GM18508 (cell line): ENCODE measurements around the gene LRRC32.
A peak's percentile ranks its signal among the peaks of the same experiment; 100 is the strongest.
"Not testable (repeated sequence)": the region's sequence is repeated elsewhere in the genome, so short reads cannot be mapped to it uniquely, and the experiment has no call there.

ENCODE experiments used
- ATAC-seq: cut with Tn5 transposase; IDR thresholded peaks from one replicate; pipeline ENCODE4 v1.9.1; 2021; ENCODE audit warnings: moderate number of reproducible peaks; ENCODE audit not compliant: insufficient read depth, unreplicated experiment

LRRC32 gene

DNA sequence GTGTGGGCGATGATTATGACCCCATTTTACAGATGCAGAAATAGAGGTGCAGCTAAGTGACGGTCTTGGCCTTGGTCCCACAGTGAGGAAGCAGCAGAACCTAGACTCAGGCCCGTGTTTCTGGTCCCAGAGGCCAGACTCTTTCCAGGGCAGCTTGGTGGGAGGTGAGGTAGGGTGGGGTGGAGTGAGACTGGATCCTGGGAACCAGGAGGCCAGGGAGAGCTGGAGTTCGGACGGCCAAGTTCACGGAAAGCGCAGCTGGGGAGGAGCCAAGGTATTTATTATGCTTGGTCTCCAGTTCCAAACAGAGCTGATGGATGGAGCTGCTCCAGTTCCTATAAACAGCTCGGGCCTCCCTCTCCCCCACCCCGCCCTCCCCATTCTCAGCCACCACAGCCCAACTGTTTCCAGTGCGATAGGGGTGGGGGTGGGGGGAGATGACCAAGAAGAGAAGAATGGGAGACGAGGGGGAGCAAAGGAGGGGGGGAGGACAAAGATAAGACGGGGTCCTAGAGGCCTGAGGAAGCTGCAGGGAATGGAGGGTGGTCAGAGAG, 16.2 kb downstream of the LRRC32 start:
- ATAC-seq = no peak

DNA sequence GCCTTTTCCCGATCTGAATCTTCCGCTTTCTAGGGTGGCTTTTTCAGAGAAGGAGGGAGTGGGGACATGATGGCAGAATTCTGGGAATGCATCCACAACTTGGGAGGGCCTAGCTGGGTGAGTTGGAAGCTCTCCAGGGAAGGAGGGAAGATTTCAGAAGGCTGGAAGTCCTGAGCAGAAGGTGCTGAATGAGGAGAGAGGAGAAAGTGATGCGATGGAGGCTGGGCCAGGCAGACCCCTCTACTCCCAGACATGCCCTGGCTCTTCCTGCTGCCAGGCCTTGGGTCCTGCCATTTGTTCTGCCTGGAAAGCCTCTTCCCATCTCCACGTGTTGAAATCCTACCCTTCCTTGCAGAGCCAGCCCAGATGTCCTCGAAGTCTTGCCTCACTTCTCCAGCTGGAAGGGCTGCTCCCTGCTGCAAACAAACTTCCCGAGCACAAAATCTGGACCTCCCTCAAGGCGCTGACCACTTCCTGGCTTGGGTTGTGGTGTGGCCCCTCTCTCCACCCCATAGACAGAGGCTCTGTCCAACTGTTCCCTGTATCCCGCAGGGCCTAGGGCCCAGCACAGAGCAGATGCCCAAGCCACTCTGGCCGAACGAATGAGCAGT, 16.8 kb downstream of the LRRC32 start:
- ATAC-seq = no peak

DNA sequence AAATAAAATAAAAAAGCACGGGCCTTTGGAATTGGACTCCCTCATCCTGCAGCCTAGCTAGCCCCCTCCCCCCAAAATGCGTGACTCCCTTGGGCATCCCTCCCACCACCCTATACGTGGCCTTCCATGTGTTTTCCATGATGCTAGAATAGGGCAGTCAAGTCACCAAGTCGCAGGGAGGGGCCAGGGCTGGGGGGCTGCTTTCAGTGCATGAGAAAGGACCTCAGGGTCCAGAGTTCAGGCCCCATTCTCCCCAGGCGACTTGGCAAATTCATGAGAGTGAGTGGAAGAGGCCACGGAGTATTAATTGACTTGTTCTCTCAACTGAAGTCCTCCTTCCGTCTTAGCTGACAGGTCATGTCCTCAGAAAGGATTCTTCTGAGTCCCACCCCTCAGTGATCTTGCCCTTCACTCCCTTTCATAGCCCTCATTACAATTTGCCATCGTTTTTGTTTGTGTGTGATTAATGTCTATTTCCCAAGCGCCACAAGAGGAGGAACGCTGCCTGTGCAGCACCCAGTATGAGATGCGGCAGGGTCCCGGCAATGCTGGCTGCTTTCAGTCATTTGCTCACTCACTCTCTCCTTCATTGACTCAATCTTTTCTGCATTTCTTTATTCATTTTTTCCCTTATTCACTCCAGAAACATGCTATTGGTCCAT, 17.4 kb downstream of the LRRC32 start:
- no peak for ATAC-seq

DNA sequence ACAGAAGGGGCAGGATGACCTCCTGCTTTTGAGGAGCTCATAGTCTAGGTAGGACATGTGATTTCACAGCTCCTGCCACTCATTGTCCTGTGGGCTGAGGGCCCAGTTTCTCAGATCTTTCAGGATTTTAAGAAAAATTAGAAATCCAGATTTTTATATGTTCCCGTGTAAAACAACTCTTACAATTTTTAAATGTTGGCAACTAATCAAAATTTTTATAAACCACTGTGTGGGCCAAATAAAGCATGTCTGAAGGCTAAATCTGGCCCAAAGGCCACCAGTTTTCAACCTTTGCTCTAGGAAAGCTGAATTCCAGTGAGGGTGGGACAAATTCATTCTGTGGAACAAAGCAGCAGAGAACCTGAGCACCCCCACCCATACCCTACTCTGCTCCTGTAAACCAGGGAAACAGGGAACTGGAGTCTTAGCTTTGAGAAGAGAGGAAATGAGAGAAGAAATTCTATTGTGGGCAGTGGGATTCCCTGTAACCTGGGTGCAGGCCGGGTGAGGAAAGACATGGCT, 20.6 kb downstream of the LRRC32 start:
- ATAC-seq = no peak

DNA sequence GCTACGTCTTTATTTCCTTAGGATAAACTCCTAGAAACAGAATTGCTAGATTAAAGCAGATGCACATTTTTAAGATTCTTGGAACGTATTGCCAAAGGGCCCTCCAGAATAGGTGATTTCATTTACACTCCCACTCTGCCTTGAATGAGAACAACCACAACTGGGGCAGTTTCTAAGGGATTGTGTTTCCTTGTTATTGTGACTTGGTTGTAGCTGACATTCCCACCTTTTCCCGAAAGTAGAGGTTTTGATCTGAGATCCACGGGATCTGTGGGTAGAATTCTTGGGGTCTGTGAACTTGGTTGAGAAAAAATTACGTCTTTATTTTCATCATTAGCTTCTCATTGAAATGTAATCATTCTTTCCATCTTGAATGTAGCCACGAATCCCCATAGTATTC, 21.5 kb downstream of the LRRC32 start:
- no peak for ATAC-seq

DNA sequence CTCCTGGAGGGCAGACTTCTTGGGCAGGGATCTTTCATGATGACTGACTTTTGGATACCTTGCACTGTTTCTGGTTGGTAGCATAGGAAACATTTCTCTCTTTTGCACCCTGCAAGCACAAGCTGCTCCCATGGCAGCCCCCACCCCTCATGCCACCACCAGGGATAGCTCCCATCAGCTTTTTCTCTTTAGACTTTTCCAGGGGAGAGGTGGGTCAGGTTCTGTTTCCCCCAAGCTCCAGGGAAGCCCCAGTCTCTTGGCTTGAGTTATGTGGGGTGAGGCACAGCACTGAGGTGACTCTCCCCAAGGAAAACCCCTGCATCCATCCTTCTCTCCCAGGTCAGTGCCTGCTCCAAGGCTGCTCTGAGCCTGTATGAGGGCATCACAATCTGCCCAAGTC, 22.5 kb downstream of the LRRC32 start:
- no peak for ATAC-seq

DNA sequence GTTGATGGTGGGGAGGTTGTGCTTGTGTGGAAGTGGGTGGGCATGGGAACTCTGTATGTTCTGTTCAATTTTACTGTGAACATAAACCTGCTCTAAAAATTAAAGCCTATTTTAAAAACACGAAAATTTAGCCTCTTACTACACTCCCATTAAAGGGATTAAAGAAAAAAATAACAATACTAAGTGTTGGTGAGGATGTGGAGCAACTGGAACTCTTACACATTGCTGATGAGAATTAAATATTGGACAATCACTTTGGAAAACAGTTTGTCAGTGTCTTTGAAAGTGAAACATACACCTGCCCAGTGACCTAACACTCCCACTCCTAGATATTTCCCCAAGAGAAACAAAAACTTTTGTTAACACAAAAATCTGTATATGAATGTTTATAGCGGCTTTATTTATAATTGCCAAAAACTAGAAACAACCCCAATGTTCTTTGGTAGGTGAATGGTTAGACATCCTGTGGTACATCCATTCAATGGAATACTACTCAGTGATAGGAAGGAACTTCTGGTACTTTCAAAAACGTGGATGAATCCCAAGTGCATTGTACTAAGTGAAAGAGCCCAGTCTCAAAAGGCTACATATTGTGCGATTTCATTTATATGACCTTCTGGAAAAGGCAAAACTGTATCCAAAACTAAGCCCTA, 23.5 kb downstream of the LRRC32 start:
- no peak for ATAC-seq

DNA sequence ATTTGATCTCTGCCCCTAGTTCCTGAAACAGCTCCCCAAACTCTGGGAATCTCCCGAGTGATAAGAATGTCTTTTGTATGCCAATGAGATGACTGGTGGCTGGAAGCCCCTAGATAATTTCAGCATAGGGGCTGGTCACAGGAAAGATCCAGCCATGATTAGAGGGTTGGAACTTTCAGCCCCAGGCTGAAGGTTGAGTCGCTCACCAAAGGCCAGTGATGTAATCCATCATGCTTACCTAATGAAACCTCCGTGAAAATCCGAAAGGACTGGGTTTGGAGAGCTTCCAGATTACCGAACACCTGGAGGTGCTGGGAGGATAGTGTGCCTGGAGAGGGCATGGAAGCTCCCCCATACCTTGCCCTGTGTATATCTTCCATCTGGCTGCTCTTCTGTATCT, 26.0 kb downstream of the LRRC32 start:
- no peak for ATAC-seq

DNA sequence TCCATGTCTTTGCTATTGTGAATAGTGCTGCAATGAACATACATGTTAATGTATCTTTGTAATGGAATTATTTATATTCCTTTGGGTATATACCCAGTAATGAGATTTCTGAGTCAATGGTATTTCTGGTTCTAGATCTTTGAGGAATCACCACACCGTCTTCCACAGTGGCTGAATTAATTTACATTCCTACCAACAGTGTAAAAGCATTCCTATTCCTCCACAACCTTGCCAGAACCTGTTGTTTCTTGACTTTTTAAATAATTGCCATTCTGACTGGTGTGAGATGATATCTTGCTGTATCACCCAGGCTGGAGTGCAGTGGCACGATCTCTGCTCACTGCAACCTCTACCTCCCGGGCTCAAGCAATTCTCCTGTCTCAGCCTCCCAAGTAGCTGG, 26.8 kb downstream of the LRRC32 start:
- not testable (repeated sequence) for ATAC-seq

DNA sequence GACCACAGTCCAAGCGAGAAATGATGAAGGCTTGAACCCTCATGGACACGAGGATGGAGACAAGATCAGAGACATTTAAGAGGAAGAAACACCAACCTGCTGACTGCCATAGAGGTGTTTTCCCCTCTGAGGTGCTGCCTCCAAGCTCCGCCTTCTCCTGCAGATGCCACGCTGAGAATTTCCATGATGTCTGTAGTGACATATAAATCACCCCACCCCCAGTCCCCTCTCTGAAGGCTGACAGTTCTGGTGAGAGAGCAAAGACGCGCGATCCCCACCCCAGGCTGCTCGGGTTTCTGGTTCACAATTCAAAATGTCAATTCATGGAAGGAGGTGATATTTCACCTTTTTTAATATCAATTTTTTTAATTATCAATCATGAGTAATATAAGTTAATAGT, 28.2 kb downstream of the LRRC32 start:
- ATAC-seq = no peak

DNA sequence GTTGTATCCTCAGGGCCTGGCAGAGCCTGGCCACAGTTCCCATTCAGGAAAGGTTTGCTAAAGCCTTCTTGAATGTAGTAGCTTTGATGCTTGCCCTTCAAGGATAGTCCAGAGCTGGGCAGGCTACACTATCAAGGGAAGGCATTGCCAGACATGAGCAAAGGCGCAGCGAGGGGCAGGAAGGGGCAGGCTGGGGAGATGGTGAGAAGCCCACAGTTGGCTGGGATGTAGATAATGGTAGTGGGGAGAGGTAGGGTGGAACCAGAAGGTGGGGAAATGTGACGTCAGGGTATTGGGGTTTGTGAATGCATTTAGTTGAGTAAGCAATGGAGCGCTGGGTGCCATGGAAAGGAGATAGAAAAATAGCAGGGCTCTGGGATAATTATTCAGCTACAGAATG, 28.6 kb downstream of the LRRC32 start:
- no peak for ATAC-seq

DNA sequence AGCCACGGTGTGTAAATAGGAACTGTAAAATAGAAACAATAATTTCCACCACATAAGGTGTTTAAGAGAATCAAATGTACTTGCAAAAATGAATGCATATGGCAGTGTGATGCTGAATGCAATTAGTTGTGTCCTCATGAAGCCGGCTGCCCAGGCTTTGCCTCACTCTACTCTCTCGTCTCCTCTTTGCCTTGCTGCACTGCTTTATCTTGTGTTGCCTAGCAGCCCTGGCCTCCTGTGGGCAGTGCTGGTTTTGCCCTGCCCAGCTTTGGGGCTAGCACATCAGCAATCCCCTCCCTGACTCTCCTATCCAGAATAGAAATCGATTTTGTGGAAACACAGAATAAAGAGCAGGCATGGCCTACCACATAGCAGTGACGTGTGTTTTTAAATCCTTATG, 30.0 kb downstream of the LRRC32 start:
- ATAC-seq = no peak

DNA sequence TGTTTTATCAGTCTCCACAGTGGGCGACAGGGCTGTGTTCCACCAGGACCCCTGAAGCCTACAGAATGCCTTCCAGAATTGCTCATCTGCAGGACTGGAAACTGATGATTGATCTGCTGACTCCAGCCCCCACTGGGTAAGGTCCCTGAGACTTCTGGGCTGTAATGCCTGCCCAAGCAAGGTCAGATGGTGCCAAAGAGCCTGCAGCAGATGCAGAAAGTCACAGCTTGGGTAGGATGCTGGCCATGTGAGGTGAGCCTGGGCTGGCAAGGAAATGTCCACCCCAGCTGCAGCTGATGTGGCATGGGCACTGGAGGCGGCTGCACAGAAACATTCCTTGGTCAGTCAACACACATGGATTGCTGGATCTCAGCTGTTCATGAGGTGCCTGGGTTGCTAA, 30.9 kb downstream of the LRRC32 start:
- ATAC-seq = no peak

DNA sequence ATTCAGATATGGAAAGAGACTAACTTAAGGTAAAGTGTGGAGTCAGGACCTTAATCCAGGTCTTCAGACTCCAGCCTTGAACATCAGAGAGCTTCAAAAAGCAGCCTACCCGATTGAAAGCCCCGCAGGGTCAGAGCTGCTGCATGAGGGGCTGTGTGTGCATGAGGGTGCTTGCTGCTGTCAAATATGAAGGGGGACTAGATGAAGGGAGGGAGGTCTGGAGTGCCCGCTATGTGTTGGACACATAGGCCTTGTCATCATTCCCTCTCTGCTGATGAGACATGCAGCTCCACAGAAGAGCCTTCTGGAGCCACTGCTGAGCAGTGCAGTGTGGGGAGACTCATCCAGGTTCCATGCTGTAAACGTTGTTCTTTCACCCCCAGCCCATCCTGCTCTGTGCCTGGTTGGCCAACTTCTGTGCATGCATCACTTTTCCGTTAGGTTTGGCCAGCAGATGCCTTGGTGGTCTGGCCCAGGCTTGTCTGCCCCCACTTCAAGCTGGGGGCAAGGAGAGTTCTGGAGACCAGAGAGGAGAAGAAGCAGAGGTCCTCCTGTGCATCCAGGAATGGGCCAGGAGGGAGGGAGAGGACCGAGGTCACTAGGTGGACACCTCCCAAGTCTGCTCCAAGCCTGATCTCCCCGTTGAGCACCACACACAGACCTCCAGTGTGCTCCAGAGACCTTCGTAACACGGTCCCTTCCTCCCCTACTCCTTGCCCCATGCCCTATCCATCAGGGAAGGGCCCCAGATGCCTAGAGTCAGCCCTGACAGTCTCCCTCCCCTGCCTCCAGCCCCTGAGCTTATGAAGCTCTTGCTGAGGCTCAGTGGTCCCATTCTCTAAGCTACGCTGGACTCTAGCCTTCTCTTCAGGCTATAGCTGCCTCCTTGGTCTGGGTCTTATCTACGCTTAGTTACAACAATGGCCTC, 32.0 kb downstream of the LRRC32 start:
- no peak for ATAC-seq

DNA sequence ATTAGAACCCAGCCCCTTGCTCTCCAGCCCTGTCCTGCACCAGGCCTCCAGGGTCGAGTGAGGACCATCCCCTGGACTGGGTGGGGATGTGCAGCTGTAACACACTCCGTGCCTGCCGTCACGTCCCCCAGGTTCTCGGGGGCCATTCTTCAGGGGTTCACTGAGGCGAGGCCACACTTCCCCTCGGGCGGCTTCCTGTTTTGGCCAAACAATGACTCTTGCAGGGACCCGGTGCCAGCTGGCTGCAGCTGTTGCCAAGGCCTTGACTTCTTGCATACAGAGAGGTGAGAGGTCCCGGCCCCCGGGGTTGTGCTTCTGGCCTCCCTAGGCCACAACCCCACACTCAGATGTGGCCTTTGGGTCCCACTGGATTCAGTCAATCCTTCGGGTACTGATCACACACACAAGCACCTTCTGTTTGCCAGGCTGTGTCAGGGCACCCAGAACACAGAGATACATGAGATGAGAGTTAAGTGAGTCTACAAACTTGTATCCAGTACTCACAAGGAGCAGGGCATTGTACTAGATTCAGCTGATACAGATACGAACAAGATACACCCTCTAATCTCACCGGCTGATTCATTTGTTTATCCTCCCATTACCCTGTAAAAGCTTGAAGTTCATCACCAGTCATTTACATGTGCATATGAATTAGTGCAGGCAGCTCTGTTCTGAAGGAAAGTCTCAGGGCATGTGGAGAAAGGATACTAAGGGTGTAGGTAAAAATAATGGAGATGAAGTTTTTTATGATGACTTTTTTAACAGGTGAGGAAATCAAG, 32.9 kb downstream of the LRRC32 start:
- ATAC-seq = peak; percentile 74

DNA sequence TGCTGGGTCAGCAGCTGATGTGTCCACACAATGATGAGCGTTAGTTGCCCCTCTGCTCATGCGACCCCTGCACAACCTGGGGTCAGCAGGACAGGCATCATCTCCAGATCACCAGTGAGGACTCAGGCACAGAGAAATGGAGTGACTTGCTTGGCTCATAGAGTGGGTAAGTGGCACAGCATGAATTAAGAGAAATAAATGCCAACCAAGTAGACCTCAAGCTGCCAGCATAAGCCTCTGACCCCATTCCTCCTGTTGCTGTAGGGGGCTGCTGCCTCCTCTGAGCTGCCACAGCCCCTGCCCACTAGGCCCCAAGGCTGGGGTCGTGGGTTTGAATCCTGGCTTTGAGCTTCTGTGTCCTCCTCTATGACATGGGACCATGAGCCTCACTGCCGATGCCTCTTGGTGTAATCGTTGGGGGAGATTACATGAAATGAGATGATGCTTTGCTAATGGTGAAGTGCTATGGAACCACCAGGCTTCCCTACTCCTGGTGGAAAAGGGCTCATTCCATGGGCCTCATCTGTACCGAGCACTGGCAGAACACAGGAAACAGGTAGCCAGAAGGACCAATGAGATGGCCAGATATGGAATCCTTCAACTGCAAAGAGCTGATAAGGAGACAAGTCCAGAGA, 33.6 kb downstream of the LRRC32 start:
- ATAC-seq = no peak

DNA sequence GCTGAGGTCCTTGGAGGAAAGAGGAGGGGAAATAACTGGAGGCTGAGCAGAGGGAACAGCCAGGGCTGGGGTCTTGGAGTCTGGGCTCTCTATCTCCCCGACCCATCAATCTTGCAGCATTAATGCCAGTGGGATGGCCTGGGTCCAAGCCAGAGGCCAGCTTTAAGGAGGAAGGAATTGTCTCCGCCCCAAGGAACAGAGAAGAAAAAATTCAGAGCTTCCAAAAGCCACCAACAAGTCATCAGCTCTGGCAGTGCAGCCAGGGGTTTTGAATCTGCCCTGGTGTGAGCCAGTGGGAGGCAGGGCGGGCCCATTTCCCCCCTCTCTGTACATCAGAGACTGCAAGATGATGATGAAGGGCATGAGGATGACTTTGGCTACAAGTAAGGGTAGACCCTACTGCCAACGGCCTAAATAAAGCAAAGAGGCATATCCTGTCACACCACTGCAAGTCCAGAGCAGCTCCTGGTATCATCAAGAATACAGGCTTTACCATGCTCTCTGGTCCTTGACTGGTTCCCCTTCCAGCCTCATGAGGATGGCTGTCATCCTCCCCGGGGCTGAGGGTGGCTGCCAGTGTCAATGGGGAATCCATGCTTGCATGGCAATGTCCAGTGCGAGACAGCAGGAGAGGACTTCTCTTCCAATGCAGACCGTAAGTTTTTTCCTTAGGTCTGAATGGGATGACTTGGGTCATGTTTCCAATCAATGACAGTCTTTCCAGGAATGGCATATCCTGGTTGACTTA, 34.4 kb downstream of the LRRC32 start:
- no peak for ATAC-seq

DNA sequence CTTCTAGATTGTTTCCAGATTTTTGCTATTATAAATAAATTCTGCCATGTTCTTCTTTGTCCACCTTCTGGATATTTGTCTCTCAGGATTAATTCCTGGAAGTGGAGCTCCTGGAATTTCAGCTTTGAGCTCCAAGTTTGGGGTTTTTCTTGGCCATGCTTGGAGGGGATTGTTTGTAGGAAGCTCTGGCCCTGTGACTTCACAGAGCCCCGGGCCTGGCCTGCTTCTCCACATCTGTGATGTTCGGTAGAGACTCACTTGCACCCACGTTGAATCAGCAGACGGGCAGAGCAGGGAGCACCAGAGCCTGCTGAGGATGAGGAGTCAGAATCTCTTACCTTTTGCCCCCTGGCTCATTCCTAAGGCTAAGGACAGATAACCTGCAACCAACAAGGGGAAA, 35.7 kb downstream of the LRRC32 start:
- ATAC-seq = no peak
